ENCODE measurements around the gene SPACA6. TPM values are rescaled to one million over a fixed set of nuclear protein-coding genes. Genes with fewer than 3 reads are reported as not detected.

The SPACA6 gene
- total and polyA plus RNA-seq, 2 experiments from 2014 or later = 7.2 to 13.1 TPM

GRCh38 chr19:51681286-51681941, 11.7 kb upstream of the SPACA6 start:
- TF ChIP-seq EZH2 (IDR thresholded peaks at IDR 0.05; ENCODE audit: borderline replicate concordance) (no peak), CTCF (IDR thresholded peaks at IDR 0.05; ENCODE audit: poor library complexity) (no peak), EZH2phosphoT487 (IDR thresholded peaks at IDR 0.05; ENCODE audit: low read depth, severe bottlenecking, unreplicated experiment) (no peak)
- Histone ChIP-seq H3K4me2 (no peak overlapping the region), H3K27ac (no peak overlapping the region), H3K27me3 (peaks cover 8% of the 10 kb centered on the region), H3K36me3 (replicated peaks; ENCODE audit: insufficient read depth, low read depth) (no peaks in the 10 kb centered on the region), H3K9me2 (replicated peaks; ENCODE audit: insufficient read depth) (no peaks in the 10 kb centered on the region), H3K4me1 (ENCODE audit: insufficient read depth) (no peaks in the 10 kb centered on the region), H3K79me2 (peaks cover 10% of the 10 kb centered on the region), H4K20me1 (ENCODE audit: insufficient read depth, poor library complexity, severe bottlenecking) (no peaks in the 10 kb centered on the region), H3K4me3 (no peak overlapping the region), H3K9me3 (ENCODE audit: low read depth) (no peaks in the 10 kb centered on the region), H2AFZ (no peak overlapping the region)
- 71% methylated on average over 3 of the region's 3 CpGs for WGBS (ENCODE audit: low lambda C conversion rate, missing lambda C conversion rate)
- DNase-seq (ENCODE audit: low spot score) = no peak

DNA sequence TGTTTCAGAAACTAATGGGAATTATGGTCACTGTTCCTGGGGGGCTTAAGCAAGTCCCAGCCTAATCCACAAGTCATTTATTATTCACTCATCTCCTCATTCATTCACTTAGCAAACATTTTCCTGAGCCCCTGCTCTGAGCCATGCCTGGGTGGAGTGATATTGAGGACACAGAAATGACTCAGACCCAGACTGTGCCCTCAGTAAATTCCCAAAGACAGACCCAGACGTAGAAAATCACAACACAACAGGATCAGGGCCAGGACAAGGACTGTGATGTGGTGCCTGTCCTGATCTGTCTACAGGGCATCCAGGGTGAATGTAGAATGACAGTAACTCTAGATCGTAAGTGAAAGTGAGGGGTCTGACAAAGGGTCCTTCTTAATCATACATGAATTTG, 7.0 kb upstream of the SPACA6 start:
- no peaks in the 10 kb centered on the region for H3K9me3 ChIP-seq (ENCODE audit: low read depth)
- H3K27me3 ChIP-seq = no peaks in the 10 kb centered on the region
- H3K36me3 ChIP-seq (replicated peaks; ENCODE audit: insufficient read depth, low read depth) = no peaks in the 10 kb centered on the region
- no peaks in the 10 kb centered on the region for H3K9me2 ChIP-seq (replicated peaks; ENCODE audit: insufficient read depth)
- H3K27ac ChIP-seq = no peak overlapping the region
- peaks cover 1% of the 10 kb centered on the region for H4K20me1 ChIP-seq (ENCODE audit: insufficient read depth, poor library complexity, severe bottlenecking)
- H3K79me2 ChIP-seq = peaks cover 40% of the 10 kb centered on the region
- H3K4me1 ChIP-seq (ENCODE audit: insufficient read depth) = peaks cover 12% of the 10 kb centered on the region
- no peak overlapping the region for H2AFZ ChIP-seq
- WGBS (ENCODE audit: low lambda C conversion rate, missing lambda C conversion rate) = 53% methylated on average over 2 of the region's 2 CpGs
- H3K4me2 ChIP-seq = no peak overlapping the region
- no peak for DNase-seq (ENCODE audit: low spot score)
- TF ChIP-seq EZH2phosphoT487 (IDR thresholded peaks at IDR 0.05; ENCODE audit: low read depth, severe bottlenecking, unreplicated experiment) (no peak), CTCF (IDR thresholded peaks at IDR 0.05; ENCODE audit: poor library complexity) (no peak), EZH2 (IDR thresholded peaks at IDR 0.05; ENCODE audit: borderline replicate concordance) (no peak)
- H3K4me3 ChIP-seq = no peak overlapping the region

- peaks cover 20% of the 10 kb centered on the region for H3K4me1 ChIP-seq (ENCODE audit: insufficient read depth)
Observed at GRCh38 chr19:51687791-51688670, 5.1 kb upstream of the SPACA6 start.

More at GRCh38 chr19:51687791-51688670, 5.1 kb upstream of the SPACA6 start:
- Histone ChIP-seq H3K4me2 (peak overlapping the region; percentile 92), H3K9me2 (replicated peaks; ENCODE audit: insufficient read depth) (no peaks in the 10 kb centered on the region), H3K27ac (peak overlapping the region; percentile 98), H3K27me3 (no peaks in the 10 kb centered on the region), H4K20me1 (ENCODE audit: insufficient read depth, poor library complexity, severe bottlenecking) (peaks cover 20% of the 10 kb centered on the region), H3K36me3 (replicated peaks; ENCODE audit: insufficient read depth, low read depth) (no peaks in the 10 kb centered on the region), H3K79me2 (peaks cover 58% of the 10 kb centered on the region), H3K9me3 (ENCODE audit: low read depth) (no peaks in the 10 kb centered on the region), H2AFZ (peak overlapping the region; percentile 68), H3K4me3 (peak overlapping the region; percentile 43)
- peak; percentile 77 for DNase-seq (ENCODE audit: low spot score)
- 3% methylated on average over 18 of the region's 22 CpGs for WGBS (ENCODE audit: low lambda C conversion rate, missing lambda C conversion rate)
- TF ChIP-seq CTCF (IDR thresholded peaks at IDR 0.05; ENCODE audit: poor library complexity) = no peak
- no peak for TF ChIP-seq EZH2 (IDR thresholded peaks at IDR 0.05; ENCODE audit: borderline replicate concordance)
- TF ChIP-seq EZH2phosphoT487 (IDR thresholded peaks at IDR 0.05; ENCODE audit: low read depth, severe bottlenecking, unreplicated experiment) = no peak

All from hepatocyte (in vitro differentiated cells).